ENCODE results near the gene INTS2.
A peak's percentile ranks its signal among the peaks of the same experiment; 100 is the strongest.

DNA sequence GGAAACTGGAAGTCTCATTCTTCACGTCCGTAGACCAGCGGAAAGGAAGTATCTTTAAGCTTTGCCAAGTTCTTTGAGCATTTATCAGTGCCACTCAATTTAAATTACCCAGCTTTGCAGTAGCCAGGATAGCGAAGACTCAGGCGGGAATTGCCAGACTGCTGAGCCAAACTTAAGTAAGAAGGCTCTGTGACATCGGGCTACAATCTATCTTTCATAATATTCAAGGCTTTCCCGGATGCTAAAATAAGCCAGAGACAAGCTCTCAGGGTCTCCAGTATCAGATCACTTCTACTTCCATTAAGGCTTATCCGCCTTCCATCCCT lies 64.0 kb downstream of the INTS2 start:
- TF ChIP-seq, protein P1, sequence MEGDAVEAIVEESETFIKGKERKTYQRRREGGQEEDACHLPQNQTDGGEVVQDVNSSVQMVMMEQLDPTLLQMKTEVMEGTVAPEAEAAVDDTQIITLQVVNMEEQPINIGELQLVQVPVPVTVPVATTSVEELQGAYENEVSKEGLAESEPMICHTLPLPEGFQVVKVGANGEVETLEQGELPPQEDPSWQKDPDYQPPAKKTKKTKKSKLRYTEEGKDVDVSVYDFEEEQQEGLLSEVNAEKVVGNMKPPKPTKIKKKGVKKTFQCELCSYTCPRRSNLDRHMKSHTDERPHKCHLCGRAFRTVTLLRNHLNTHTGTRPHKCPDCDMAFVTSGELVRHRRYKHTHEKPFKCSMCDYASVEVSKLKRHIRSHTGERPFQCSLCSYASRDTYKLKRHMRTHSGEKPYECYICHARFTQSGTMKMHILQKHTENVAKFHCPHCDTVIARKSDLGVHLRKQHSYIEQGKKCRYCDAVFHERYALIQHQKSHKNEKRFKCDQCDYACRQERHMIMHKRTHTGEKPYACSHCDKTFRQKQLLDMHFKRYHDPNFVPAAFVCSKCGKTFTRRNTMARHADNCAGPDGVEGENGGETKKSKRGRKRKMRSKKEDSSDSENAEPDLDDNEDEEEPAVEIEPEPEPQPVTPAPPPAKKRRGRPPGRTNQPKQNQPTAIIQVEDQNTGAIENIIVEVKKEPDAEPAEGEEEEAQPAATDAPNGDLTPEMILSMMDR (IDR thresholded peaks at IDR 0.05) = no peak
- TF ChIP-seq POLR2A (IDR thresholded peaks at IDR 0.05) = peak; percentile 4

All from right lobe of liver (tissue), 4 donors.